ENCODE results near the gene RNASE12.
"Not testable (repeated sequence)": the region's sequence is repeated elsewhere in the genome, so short reads cannot be mapped to it uniquely, and the experiment has no call there.

The RNASE12 gene

DNA sequence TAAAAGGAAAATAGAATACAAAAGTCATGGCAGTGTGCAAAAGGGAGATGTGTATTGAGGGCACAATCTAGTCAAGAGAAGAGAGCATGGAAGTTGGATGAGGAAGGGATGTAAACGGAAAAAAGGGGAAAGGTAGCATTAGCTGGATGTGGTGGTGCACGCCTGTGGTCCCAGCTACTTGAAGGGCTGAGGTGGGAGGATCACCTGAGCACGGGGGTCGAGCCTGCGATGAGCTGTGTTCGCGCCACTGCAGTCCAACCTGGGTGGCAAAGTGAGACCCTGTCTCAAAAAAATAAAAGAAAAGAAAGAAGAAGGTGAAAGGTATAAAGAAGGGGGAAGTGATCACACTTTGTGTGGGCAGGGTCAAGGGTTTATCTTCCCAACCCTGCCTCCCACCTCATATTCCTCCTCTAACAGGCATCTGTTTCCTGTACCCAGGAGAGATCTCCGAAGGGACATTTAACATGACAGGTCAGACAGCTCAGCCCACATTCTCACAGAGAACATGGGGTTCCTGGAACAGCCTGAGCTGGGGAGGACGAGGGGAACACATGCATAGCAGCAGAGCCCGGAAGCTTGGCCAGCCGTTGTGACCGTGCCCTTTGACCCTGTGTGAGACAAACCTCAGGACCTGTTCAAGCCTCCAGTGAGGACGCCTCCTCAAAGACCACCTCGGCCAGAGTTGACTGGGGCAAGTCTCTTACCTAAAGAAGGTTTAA, 12.2 kb downstream of the RNASE12 start:
- no peak for DNase-seq

DNA sequence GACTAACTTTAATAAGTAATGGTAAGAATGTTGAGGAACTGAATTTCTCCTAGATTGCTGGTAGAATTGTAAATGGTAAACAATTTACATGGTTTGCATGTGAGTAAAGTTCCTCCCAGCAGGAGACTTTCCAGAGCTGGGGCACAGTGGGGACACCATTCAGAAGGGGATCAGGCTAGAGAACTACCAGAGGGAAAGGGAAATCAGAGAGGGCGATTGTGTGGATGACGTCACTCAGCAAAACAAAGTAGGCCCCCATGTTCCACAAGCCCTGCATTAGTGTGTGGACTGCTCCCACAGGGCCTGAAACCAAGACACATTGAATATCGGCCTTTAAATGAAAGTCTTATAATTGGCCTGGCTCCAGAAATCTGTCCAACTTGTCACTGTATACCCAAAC, 12.9 kb downstream of the RNASE12 start:
- no peak for DNase-seq

GRCh38 chr14:20572382-20572990, 18.7 kb downstream of the RNASE12 start:
- not testable (repeated sequence) for DNase-seq

- not testable (repeated sequence) for DNase-seq
Measured at GRCh38 chr14:20570720-20571119, 20.5 kb downstream of the RNASE12 start.

- not testable (repeated sequence) for DNase-seq
Measured at GRCh38 chr14:20569865-20570264, 21.3 kb downstream of the RNASE12 start.

- DNase-seq = no peak
Measured at GRCh38 chr14:20569066-20569465, 22.1 kb downstream of the RNASE12 start.

DNA sequence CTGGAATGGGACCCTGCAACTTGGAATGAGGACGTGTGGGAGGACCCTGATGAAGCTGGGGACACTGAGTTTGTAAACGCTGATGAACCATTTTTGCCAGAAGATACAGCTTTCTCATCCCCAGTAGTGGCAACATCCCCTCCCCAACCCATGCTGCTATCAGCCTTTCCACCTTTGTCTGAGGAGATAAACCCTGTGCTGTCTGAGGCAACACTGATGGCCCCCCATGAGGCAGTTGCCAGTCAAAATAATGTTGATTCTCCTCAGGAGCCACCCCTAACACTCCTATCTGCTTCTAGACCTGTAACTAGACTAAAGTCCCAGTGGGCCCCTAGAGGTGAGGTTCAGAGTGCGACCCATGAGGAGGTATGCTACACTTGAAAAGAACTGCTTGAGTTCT, 22.8 kb downstream of the RNASE12 start:
- no peak for DNase-seq

DNA sequence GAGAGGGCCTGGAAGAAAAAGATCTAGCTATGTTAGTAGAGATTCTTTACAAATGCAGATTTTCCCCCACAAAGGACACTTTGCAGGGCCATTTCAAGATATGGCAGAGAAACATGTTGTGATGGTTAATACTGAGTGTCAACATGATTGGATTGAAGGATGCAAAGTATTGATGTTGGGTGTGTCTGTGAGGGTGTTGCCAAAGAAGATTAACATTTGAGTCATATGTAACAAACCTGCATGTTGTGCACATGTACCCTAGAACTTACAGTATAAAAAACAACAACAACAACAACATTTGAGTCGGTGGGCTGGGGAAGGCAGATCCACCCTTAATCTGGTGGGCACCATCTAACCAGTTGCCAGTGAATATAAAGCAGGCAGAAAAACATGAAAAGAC, 24.0 kb downstream of the RNASE12 start:
- not testable (repeated sequence) for DNase-seq

DNA sequence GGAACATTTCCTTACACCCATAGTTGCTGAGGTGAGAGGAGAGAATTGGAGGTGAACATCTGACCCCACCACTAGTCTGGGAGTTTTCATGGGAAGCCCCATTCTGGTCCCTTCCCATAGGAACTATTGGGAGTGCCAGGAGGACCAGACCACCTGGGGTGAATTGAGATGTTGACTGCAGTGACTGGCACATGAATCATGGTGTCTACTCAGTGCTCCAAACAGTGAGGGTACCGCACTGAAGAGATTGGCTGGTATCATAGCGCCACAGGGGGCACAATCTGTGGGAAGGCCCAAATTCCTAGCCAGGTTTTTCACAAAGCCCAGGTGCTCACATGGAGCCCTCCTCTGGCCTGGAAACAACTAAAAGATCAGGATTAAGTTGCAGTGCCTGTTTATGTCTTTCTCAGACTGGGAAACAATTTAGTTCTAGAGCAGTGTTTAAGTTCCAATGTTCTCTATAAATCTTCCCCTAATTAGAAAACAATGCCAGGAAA, 26.6 kb downstream of the RNASE12 start:
- DNase-seq = no peak

DNA sequence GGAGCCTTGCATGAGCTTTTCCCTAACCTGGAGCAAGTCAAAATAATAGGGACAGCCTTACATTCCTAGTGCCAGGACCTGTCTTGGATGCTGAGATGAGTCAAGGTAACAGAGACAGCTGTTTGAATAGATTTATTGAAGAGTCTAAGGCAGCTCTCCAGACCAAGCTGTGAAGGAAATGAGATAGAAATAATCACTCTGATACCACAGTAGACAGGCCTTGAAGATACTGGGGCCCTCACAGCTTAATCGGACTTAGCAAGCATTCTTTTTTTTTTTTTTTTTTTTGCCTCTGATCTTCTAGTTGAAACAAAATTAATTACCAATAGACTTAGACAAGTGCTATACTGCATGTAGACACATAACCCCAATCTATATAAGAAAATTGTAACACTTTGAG, 27.2 kb downstream of the RNASE12 start:
- no peak for DNase-seq

DNA sequence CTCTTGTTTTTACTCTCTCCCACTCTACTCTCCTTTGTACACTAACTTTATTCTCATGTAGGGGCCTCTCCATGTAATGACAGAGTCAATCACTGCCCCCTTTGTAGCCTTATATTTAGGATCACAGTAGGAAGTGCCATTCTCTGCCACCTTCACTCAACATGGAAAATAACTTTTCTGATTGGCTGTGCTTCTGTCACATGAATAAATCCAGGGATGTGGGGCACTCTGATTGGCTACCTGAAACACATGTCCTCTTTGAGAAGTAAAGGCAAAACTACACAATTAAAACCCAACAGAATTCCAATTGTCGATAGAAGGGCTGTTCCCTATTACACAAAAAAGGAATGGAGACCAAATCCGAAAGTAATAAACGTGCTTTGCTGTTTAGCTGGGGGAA, 30.2 kb downstream of the RNASE12 start, which contains the start of gene RNASE9:
Gene RNASE9, minus strand, starts transcription at position 87 of the 400 bp plus-strand sequence.
- DNase-seq = no peak

DNA sequence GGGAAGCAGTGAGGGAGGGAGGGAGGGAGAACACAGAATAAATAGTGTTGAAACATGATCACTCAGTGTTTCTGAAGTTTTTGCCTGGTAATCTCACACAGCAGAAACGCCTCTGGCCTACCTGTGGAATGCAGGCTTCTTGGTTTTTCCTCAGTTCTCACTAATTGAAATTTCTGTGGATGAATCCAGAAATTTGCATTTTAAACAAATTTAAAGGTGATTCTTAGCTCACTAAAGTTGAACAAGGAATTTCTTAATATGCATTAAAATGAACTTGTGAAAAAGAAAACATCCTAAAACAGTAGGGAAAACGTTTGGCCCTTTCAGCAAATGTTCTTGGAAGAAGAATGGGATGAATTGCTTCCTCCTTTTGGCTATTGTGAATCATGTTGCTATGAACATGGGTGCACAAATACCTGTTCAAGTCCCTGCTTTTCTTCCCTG, 31.7 kb downstream of the RNASE12 start:
- DNase-seq = no peak

- DNase-seq = no peak
Measured at GRCh38 chr14:20557212-20557542, 34.0 kb downstream of the RNASE12 start.

GRCh38 chr14:20556500-20557211, 34.5 kb downstream of the RNASE12 start:
- no peak for DNase-seq

- DNase-seq = no peak
Measured at GRCh38 chr14:20555845-20556244, 35.3 kb downstream of the RNASE12 start.

GRCh38 chr14:20553024-20553423, 38.2 kb downstream of the RNASE12 start:
- no peak for DNase-seq

DNA sequence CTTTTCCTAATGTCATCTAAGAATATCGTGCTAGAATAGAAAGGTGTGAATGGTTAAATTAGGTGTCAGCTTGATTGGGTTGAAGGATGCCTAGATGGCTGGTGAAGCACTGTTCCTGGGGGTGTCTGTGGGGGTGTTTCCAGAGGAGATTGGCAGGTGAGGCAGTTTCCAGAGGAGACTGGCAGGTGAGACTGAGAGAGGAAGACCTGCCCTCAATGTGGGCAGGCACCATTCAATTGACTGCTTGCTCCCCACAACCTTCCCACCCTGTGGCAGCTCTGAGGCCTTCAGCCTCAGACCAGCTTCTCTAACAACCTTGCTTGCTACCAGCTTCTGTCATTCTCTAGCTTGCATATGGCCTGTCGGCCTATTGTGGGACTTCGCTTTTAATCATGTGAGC, 39.6 kb downstream of the RNASE12 start:
- DNase-seq = no peak

GRCh38 chr14:20550926-20551325, 40.2 kb downstream of the RNASE12 start:
- DNase-seq = no peak

- DNase-seq = no peak
Measured at GRCh38 chr14:20548414-20549158, 42.6 kb downstream of the RNASE12 start.

- DNase-seq = no peak
Measured at GRCh38 chr14:20546877-20547276, 44.3 kb downstream of the RNASE12 start.
